Gastroesophageal sphincter (tissue), 3 donors: ENCODE data around the gene SLC1A2.

Experiments
- EP300 ChIP-seq: sonication (generic); formaldehyde crosslinking; IDR thresholded peaks from one replicate; pipeline ENCODE4 v1.6.1; 2017; ENCODE audit warnings: antibody characterized with exemption, mild to moderate bottlenecking
- POLR2A ChIP-seq, 2 donors: fragments of 450-650 bp; IDR thresholded peaks; one replicate each; pipeline ENCODE4 v1.6.1; 2017; ENCODE audit warnings: antibody characterized with exemption in 2 of 2, mild to moderate bottlenecking in 2 of 2, moderate library complexity in 1 of 2
- POLR2AphosphoS5 ChIP-seq: sonication (generic); formaldehyde crosslinking; IDR thresholded peaks from one replicate; pipeline ENCODE4 v1.6.1; 2017; ENCODE audit warnings: antibody characterized with exemption
- TF ChIP-seq, protein P1 (sequence below), 4 experiments: fragments of 200-600 bp in 2 of 4; fragments of 450-650 bp in 2 of 4; sonication (generic) in 1 of 4; IDR thresholded peaks; one replicate each; pipeline ENCODE4 v1.5.1; 2017 to 2019; ENCODE audit warnings: antibody characterized with exemption in 4 of 4, mild to moderate bottlenecking in 2 of 4, moderate library complexity in 2 of 4

DNA sequence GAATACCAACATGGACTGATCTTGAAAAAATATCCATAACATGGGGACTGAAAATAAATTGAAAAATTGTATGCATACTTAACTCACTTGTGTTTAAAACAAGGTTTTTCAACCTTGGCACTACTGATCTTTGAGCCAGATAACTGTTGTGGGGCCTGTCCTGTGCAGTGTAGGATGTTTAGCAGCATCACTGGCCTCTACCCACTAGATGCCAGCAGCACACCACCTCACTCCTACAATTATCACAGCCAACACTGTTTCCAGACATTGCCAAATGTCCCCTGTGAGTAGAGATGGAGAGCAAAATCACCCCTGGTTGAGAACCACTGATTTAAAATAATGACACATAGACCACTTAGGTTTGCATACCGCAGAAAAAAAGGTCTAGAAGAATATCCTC is 45.0 kb upstream of the SLC1A2 start:
- TF ChIP-seq POLR2AphosphoS5 (no peak), EP300 (no peak), POLR2A (IDR thresholded peaks at IDR 0.05) (no peak)
- TF ChIP-seq, protein P1, sequence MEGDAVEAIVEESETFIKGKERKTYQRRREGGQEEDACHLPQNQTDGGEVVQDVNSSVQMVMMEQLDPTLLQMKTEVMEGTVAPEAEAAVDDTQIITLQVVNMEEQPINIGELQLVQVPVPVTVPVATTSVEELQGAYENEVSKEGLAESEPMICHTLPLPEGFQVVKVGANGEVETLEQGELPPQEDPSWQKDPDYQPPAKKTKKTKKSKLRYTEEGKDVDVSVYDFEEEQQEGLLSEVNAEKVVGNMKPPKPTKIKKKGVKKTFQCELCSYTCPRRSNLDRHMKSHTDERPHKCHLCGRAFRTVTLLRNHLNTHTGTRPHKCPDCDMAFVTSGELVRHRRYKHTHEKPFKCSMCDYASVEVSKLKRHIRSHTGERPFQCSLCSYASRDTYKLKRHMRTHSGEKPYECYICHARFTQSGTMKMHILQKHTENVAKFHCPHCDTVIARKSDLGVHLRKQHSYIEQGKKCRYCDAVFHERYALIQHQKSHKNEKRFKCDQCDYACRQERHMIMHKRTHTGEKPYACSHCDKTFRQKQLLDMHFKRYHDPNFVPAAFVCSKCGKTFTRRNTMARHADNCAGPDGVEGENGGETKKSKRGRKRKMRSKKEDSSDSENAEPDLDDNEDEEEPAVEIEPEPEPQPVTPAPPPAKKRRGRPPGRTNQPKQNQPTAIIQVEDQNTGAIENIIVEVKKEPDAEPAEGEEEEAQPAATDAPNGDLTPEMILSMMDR (IDR thresholded peaks at IDR 0.05) = no peak
